Coronary artery (tissue), 2 donors: ENCODE data around the gene PTPN6.

Experiments used
- DNase-seq: peaks from one replicate; pipeline ENCODE4 v3.0.0-alpha.2; 2017; ENCODE audit warnings: low spot score
- H3K27ac ChIP-seq, 2 donors: fragments of 200-600 bp; sonication (generic); one replicate each; pipeline ENCODE4 v1.5.1; 2016 to 2019
- H3K4me3 ChIP-seq: fragments of 200-600 bp; sonication (generic); 2 replicates; pipeline ENCODE4 v1.5.1; 2016; ENCODE audit warnings: mild to moderate bottlenecking, moderate library complexity
- TF ChIP-seq, protein P1 (sequence below): fragments of 200-600 bp; sonication (generic); IDR thresholded peaks from one replicate; pipeline ENCODE4 v1.5.1; 2019; ENCODE audit warnings: antibody characterized with exemption

PTPN6 gene

DNA sequence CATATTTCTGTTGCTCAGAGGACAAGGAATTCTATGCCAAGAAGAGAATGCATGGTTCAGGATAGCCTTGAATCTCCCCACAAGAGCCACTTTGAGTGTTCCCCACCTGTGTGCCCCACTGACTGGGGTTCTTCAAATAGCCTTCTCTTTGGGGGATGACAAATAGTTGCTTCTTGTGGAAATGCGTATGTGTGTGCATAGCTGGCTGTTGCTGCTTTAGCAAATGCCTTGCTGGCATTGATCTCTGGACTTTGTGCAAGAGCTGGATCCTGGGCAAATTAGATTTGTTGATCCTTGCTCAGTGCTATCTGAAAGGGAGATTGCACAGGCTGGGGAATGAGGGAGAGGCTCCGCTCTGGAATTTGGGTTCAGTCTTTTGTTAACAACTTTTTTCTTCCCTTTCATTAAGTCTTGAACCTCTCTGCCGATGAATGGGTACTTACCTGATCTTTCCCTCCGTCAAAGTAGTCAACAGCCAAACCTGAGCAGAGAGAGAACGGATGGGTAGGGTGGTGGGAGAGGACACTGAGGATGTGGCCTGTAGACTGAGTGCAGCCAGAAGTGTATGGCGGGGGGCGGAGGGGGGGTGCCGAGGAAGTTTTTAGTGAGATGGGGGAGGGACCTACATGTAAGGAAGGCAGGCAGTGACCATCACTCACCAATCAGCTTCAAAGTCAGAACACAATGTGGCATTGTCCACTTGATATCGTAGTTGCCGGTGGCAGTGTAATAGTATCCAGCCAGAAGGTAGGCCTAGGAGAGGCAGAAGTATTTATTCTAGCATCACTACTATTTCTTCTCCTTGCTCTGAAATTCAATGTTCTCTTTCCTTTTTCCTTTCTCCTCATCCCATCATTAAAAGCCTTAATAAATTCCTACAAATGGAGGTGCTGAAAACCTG lies 30.2 kb downstream of the PTPN6 start:
- TF ChIP-seq, protein P1, sequence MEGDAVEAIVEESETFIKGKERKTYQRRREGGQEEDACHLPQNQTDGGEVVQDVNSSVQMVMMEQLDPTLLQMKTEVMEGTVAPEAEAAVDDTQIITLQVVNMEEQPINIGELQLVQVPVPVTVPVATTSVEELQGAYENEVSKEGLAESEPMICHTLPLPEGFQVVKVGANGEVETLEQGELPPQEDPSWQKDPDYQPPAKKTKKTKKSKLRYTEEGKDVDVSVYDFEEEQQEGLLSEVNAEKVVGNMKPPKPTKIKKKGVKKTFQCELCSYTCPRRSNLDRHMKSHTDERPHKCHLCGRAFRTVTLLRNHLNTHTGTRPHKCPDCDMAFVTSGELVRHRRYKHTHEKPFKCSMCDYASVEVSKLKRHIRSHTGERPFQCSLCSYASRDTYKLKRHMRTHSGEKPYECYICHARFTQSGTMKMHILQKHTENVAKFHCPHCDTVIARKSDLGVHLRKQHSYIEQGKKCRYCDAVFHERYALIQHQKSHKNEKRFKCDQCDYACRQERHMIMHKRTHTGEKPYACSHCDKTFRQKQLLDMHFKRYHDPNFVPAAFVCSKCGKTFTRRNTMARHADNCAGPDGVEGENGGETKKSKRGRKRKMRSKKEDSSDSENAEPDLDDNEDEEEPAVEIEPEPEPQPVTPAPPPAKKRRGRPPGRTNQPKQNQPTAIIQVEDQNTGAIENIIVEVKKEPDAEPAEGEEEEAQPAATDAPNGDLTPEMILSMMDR: no peak
- no peak overlapping the region for H3K4me3 ChIP-seq
- DNase-seq: no peak
- H3K27ac ChIP-seq: no peak overlapping the region

GRCh38 chr12:6982532-6982931 lies 31.4 kb downstream of the PTPN6 start:
- no peak overlapping the region for H3K27ac ChIP-seq
- TF ChIP-seq, protein P1: no peak
- H3K4me3 ChIP-seq: no peak overlapping the region
- no peak for DNase-seq

DNA sequence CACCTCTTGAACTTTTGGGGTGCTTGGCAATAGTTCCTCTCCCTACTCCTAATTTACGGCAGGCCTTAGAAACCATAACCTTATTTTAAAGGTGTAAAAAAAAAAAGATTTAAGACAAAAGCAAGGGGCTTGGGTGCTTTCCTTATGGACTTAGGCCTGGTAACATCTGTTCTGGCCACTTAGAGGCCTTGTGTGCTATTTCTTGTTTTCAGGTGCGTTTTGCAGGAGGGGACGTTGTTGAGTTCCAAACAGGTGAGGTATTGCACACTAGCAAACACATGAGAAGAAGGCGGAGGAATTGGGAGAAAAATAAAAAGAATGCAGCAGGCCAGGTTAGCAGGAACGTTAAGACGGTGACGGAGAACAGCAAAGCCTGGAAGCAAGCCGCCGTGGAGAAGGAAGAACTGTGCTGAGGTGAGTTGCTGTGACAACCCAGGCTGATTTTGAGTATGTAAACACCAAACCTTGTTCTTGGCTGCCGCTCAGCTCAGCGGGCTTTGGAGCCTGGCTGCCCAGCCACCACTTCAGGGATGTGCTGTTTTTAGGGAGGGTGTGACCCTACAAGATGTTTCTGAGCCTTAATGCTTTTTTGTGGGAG lies 36.9 kb downstream of the PTPN6 start:
- Histone ChIP-seq H3K27ac (no peak overlapping the region), H3K4me3 (no peak overlapping the region)
- DNase-seq: no peak
- TF ChIP-seq, protein P1: no peak

GRCh38 chr12:6996040-6996441 lies 44.9 kb downstream of the PTPN6 start:
- no peak overlapping the region for H3K27ac ChIP-seq
- TF ChIP-seq, protein P1: no peak
- no peak for DNase-seq
- H3K4me3 ChIP-seq: no peak overlapping the region

- no peak for DNase-seq
- Histone ChIP-seq H3K4me3 (no peak overlapping the region), H3K27ac (no peak overlapping the region)
- TF ChIP-seq, protein P1: no peak
Observed at GRCh38 chr12:6998715-6999451, 47.7 kb downstream of the PTPN6 start.

DNA sequence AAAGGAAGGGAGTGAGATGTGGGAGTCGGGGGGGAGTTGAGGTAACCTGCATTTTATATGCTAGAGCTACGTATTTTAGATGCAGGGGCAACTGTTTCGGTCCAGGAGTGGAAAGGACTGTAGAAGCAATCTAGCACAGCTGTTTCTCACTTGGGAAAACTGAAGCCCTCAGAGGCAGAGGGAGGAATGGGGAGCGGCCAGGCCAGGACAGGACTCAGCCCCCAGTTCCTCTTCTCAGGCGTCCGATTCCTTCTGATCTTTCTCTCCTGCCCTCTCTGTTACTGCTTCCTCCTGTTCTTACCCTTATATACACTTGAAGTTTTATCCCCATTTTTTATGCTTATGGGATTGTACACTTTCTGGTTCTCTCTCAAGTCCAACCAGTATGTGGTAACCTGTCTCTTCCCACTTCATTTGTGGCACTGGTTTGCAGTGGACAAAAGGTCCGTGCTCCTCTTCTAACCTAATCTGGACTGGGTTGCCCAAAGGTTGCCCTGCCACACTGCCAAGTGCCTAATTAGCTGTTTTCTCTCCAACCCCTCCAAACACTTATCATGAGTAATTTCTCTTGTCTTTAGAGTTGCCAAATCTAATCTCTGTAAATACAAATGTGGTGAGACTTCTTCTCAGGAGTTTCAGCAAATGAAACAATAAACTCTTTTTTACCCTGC lies 50.9 kb downstream of the PTPN6 start:
- Histone ChIP-seq H3K27ac (no peak overlapping the region), H3K4me3 (no peak overlapping the region)
- TF ChIP-seq, protein P1: no peak
- no peak for DNase-seq
